ENCODE measurements around the gene FILIP1.

Gene FILIP1

GRCh38 chr6:75246386-75246785 lies 247.2 kb downstream of the FILIP1 start:
- DNase-seq = no peak

GRCh38 chr6:75244063-75244584 lies 249.5 kb downstream of the FILIP1 start:
- DNase-seq = no peak

GRCh38 chr6:75243333-75244062 lies 250.1 kb downstream of the FILIP1 start, which contains the start of gene COX7A2:
Gene COX7A2, minus strand, starts transcription at chr6:75243801. Its CDS starts 67 bp downstream, at chr6:75243734.
- peak; percentile 89 for DNase-seq

All from activated CD8-positive, alpha-beta memory T cell treated with anti-CD3 and anti-CD28 coated beads, Interleukin-2, amount 50 U/mL, for 48 hours (primary cell).